ENCODE measurements around the gene GOLPH3. TPM values are rescaled to one million over a fixed set of nuclear protein-coding genes. Genes with fewer than 3 reads are reported as not detected.

GOLPH3 gene
- total and polyA plus RNA-seq, 2 of the 8 experiments (the other 6 are each of a cell fraction or from before 2014, with no cell fraction given), result 53.7 to 93.6 TPM

GRCh38 chr5:32132757-32133156 lies 41.4 kb downstream of the GOLPH3 start:
- Histone ChIP-seq H2BK15ac (ENCODE audit: low read length) (no peak overlapping the region), H2AK5ac (ENCODE audit: low read depth, low read length) (no peak overlapping the region), H3K4me1 (replicated peaks in 1 of 4; ENCODE audit: control insufficient read depth in 3 of 4, insufficient read depth in 4 of 4, low read length in 3 of 4) (peaks cover 0 to 4% (median 3%) of the 10 kb centered on the region in 4 experiments; a peak in 5 of 7 replicates), H3K27me3 (replicated peaks in 1 of 4; ENCODE audit: control insufficient read depth in 3 of 4, extremely low read depth in 1 of 4, insufficient read depth in 3 of 4, low read length in 3 of 4) (no peaks in the 10 kb centered on the region), H2BK12ac (ENCODE audit: low read depth, low read length) (no peak overlapping the region), H4K8ac (ENCODE audit: extremely low read depth, insufficient read depth, low read length) (no peak overlapping the region), H3K4me3 (ENCODE audit: extremely low read depth in 1 of 4, insufficient read depth in 2 of 4, low read depth in 3 of 4, low read length in 4 of 4) (no peak overlapping the region), H3K36me3 (ENCODE audit: control insufficient read depth in 2 of 4, insufficient read depth in 4 of 4, low read length in 3 of 4) (peaks cover 9 to 33% (median 11%) of the 10 kb centered on the region in 4 experiments), H2BK20ac (ENCODE audit: low read length) (no peak overlapping the region), H4K91ac (replicated peaks; ENCODE audit: insufficient read length, low read length) (no peak overlapping the region), H4K20me1 (replicated peaks in 1 of 2; ENCODE audit: control insufficient read depth in 1 of 2, insufficient read depth in 2 of 2, low read length in 2 of 2) (peaks cover 5 to 9% of the 10 kb centered on the region in 2 experiments), H3K18ac (ENCODE audit: extremely low read depth, low read length) (no peak overlapping the region), H3K79me1 (ENCODE audit: low read depth, low read length) (peaks cover 1% of the 10 kb centered on the region; the same call in 1 of the 2 replicates), H4K5ac (ENCODE audit: insufficient read length, low read depth, low read length) (no peak overlapping the region), H3K4me2 (ENCODE audit: insufficient read depth in 1 of 2, low read depth in 2 of 2, low read length in 2 of 2) (no peak overlapping the region), H3K79me2 (ENCODE audit: control insufficient read depth in 1 of 2, insufficient read depth in 2 of 2, low read length in 2 of 2) (peaks cover 0 to 40% of the 10 kb centered on the region in 2 experiments; a peak in 2 of 4 replicates), H2BK120ac (replicated peaks; ENCODE audit: low read depth, low read length) (no peak overlapping the region), H3K9ac (replicated peaks in 1 of 4; ENCODE audit: extremely low read depth in 1 of 4, low read depth in 3 of 4, low read length in 3 of 4) (no peak overlapping the region), H3K9me3 (ENCODE audit: insufficient read depth in 2 of 2, low read depth in 1 of 2, low read length in 1 of 2) (no peaks in the 10 kb centered on the region), H2BK5ac (ENCODE audit: low read depth, low read length) (no peak overlapping the region), H3K23me2 (ENCODE audit: low read depth, low read length) (no peaks in the 10 kb centered on the region), H2AFZ (ENCODE audit: low read length) (no peak overlapping the region), H3K56ac (replicated peaks; ENCODE audit: insufficient read length, low read depth, low read length) (no peak overlapping the region), H3K27ac (ENCODE audit: low read depth, low read length) (no peak overlapping the region), H3K14ac (ENCODE audit: insufficient read length) (no peak overlapping the region), H3K4ac (replicated peaks; ENCODE audit: insufficient read length, low read depth, low read length) (no peak overlapping the region), H3K23ac (ENCODE audit: insufficient read length) (no peak overlapping the region)
- TF ChIP-seq CEBPB (IDR thresholded peaks at IDR 0.05; ENCODE audit: low read depth, low read length) (no peak), YY1 (IDR thresholded peaks at IDR 0.05; ENCODE audit: low read depth, low read length) (no peak), BCL11A (IDR thresholded peaks at IDR 0.05; ENCODE audit: low read depth in 2 of 2, low read length in 2 of 2) (no peak), SP1 (IDR thresholded peaks at IDR 0.05; ENCODE audit: low read depth, low read length) (no peak), GABPA (IDR thresholded peaks at IDR 0.05; ENCODE audit: borderline replicate concordance, insufficient read depth, low read length) (no peak), RNF2 (IDR thresholded peaks at IDR 0.05; ENCODE audit: borderline replicate concordance, low read depth, low read length, missing control alignments, poor library complexity, severe bottlenecking) (no peak), HDAC2 (IDR thresholded peaks at IDR 0.05; ENCODE audit: borderline replicate concordance in 1 of 2, low read depth in 2 of 2, low read length in 2 of 2) (no peak), CBX8 (IDR thresholded peaks at IDR 0.05; ENCODE audit: borderline replicate concordance, low read depth, low read length) (no peak), SIN3A (conservative IDR thresholded peaks at IDR 0.05 in 1 of 2, IDR thresholded peaks at IDR 0.05 in 1 of 2; ENCODE audit: low read depth in 1 of 2, low read length in 2 of 2) (no peak), ZNF274 (IDR thresholded peaks at IDR 0.05; ENCODE audit: borderline replicate concordance, extremely low read depth, low read length) (no peak)
- POLR2A ChIA-PET (ENCODE audit: partially characterized antibody), result interaction anchor here (1.7 kb wide), 1 partner anchor 25 kb away, joined by 5 read pairs; no protein-coding TSS in a partner anchor
- DNase-seq (ENCODE audit: low read depth in 1 of 2, low spot score in 2 of 2) (no peak), FAIRE-seq (no peak)
- CTCF ChIA-PET (ENCODE audit: partially characterized antibody), result interaction anchor here (0.9 to 1.0 kb wide), 2 partner anchors 31 to 100 kb away, joined by 3 read pairs; no protein-coding TSS in a partner anchor

Measured in H1 (cell line).